ENCODE data around the gene QKI.
A peak's percentile ranks its signal among the peaks of the same experiment; 100 is the strongest.
"Not testable (repeated sequence)": the region's sequence is repeated elsewhere in the genome, so short reads cannot be mapped to it uniquely, and the experiment has no call there.

The QKI gene

GRCh38 chr6:163444077-163444476 lies 29.6 kb downstream of the QKI start:
- DNase-seq, result no peak

- no peak for DNase-seq
These were observed 32.0 kb downstream of the QKI start for GRCh38 chr6:163446549-163446948.

GRCh38 chr6:163449076-163449475 lies 34.6 kb downstream of the QKI start:
- no peak for DNase-seq

GRCh38 chr6:163454425-163454824 lies 39.9 kb downstream of the QKI start:
- no peak for DNase-seq

- peak; percentile 56 for DNase-seq
These were observed 41.0 kb downstream of the QKI start for GRCh38 chr6:163455552-163455951.

GRCh38 chr6:163457637-163458561 lies 43.4 kb downstream of the QKI start:
- DNase-seq, result peak; percentile 91

GRCh38 chr6:163459007-163459406 lies 44.5 kb downstream of the QKI start:
- no peak for DNase-seq

- no peak for DNase-seq
These were observed 45.0 kb downstream of the QKI start for GRCh38 chr6:163459536-163459935.

- DNase-seq, result peak; percentile 13
These were observed 45.8 kb downstream of the QKI start for GRCh38 chr6:163460307-163460782.

GRCh38 chr6:163461696-163462095 lies 47.2 kb downstream of the QKI start:
- no peak for DNase-seq

GRCh38 chr6:163463180-163463579 lies 48.7 kb downstream of the QKI start:
- DNase-seq, result no peak

- DNase-seq, result no peak
These were observed 49.3 kb downstream of the QKI start for GRCh38 chr6:163463795-163464194.

- no peak for DNase-seq
These were observed 52.4 kb downstream of the QKI start for GRCh38 chr6:163466839-163467390.

GRCh38 chr6:163468738-163469137 lies 54.2 kb downstream of the QKI start:
- DNase-seq, result no peak

GRCh38 chr6:163469459-163469985 lies 55.0 kb downstream of the QKI start:
- DNase-seq, result no peak

GRCh38 chr6:163470611-163471010 lies 56.1 kb downstream of the QKI start:
- no peak for DNase-seq

GRCh38 chr6:163474581-163474980 lies 60.1 kb downstream of the QKI start:
- DNase-seq, result no peak

- not testable (repeated sequence) for DNase-seq
These were observed 62.4 kb downstream of the QKI start for GRCh38 chr6:163476946-163477345.

- DNase-seq, result no peak
These were observed 68.6 kb downstream of the QKI start for GRCh38 chr6:163483107-163483506.

- DNase-seq, result no peak
These were observed 70.9 kb downstream of the QKI start for GRCh38 chr6:163485388-163485851.

- no peak for DNase-seq
These were observed 72.3 kb downstream of the QKI start for GRCh38 chr6:163486821-163487220.

GRCh38 chr6:163487606-163488005 lies 73.1 kb downstream of the QKI start:
- DNase-seq, result no peak

GRCh38 chr6:163489584-163489983 lies 75.1 kb downstream of the QKI start:
- DNase-seq, result peak; percentile 26
